Hepatocyte (in vitro differentiated cells): ENCODE results near the gene CACNA1B.

Experiments used
- EZH2 ChIP-seq: fragments of 200-600 bp; sonication (generic); IDR thresholded peaks from 2 replicates; pipeline ENCODE4 v1.6.1; 2016; ENCODE audit warnings: antibody characterized with exemption, mild to moderate bottlenecking, borderline replicate concordance
- EZH2phosphoT487 ChIP-seq: fragments of 200-600 bp; sonication (generic); IDR thresholded peaks from one replicate; pipeline ENCODE4 v1.6.1; 2018; ENCODE audit warnings: antibody characterized with exemption, mild to moderate bottlenecking, low read depth, moderate library complexity; ENCODE audit not compliant: unreplicated experiment, severe bottlenecking
- TF ChIP-seq, protein P1 (sequence below): fragments of 200-600 bp; sonication (generic); IDR thresholded peaks from 2 replicates; pipeline ENCODE4 v1.5.1; 2016; ENCODE audit warnings: antibody characterized with exemption, mild to moderate bottlenecking; ENCODE audit not compliant: poor library complexity

- TF ChIP-seq, protein P1, sequence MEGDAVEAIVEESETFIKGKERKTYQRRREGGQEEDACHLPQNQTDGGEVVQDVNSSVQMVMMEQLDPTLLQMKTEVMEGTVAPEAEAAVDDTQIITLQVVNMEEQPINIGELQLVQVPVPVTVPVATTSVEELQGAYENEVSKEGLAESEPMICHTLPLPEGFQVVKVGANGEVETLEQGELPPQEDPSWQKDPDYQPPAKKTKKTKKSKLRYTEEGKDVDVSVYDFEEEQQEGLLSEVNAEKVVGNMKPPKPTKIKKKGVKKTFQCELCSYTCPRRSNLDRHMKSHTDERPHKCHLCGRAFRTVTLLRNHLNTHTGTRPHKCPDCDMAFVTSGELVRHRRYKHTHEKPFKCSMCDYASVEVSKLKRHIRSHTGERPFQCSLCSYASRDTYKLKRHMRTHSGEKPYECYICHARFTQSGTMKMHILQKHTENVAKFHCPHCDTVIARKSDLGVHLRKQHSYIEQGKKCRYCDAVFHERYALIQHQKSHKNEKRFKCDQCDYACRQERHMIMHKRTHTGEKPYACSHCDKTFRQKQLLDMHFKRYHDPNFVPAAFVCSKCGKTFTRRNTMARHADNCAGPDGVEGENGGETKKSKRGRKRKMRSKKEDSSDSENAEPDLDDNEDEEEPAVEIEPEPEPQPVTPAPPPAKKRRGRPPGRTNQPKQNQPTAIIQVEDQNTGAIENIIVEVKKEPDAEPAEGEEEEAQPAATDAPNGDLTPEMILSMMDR = no peak
- TF ChIP-seq EZH2 (no peak), EZH2phosphoT487 (no peak)
These were observed 151.0 kb downstream of the CACNA1B start for GRCh38 chr9:138028596-138028995.
